Panc1 (cell line): Measurements from ENCODE around the gene DNASE1L3. TPM values are rescaled to one million over a fixed set of nuclear protein-coding genes. Genes with fewer than 3 reads are reported as not detected.

Source experiments
- ATAC-seq: fragments of 200-7000 bp; cut with Tn5 transposase; 2 replicates; pipeline ENCODE4 v1.9.1; 2020; ENCODE audit warnings: mild to moderate bottlenecking, moderate library complexity
- BruUV-seq: library from RNA; stranded (reverse); fragments of 400-500 nt; replicated peaks from 2 replicates; lab custom pipeline; 2021; lab: Mats Ljungman, UMichigan
- CTCF ChIA-PET: fragments of 300-600 bp; sonication (Branson Sonifier 250); formaldehyde crosslinking; loops from one replicate; lab custom pipeline; 2022; ENCODE audit warnings: antibody characterized with exemption; lab: Charles Lee
- POLR2A ChIA-PET: fragments of 300-600 bp; sonication (Branson Sonifier 250); formaldehyde crosslinking; loops from one replicate; lab custom pipeline; 2022; ENCODE audit warnings: antibody characterized with exemption; lab: Charles Lee
- DNase-seq: peaks from one replicate; pipeline ENCODE4 v3.0.0-alpha.2; 2010; ENCODE audit warnings: low read depth, low spot score
- H3K27ac ChIP-seq: 2 replicates; pipeline ENCODE4 v1.5.1; 2011; ENCODE audit warnings: mild to moderate bottlenecking, low read length, inconsistent platforms
- H3K27me3 ChIP-seq: fragments of 200-500 bp; sonication (Bioruptor generic); 2 replicates; pipeline ENCODE4 v1.6.0; 2014; ENCODE audit warnings: low read length, inconsistent platforms; ENCODE audit not compliant: control insufficient read depth, insufficient read depth
- H3K36me3 ChIP-seq: fragments of 200-500 bp; sonication (Bioruptor generic); 2 replicates; pipeline ENCODE4 v1.5.1; 2014; ENCODE audit warnings: inconsistent platforms, mild to moderate bottlenecking, low read length, moderate library complexity; ENCODE audit not compliant: control insufficient read depth, insufficient read depth
- H3K4me1 ChIP-seq: 2 replicates; pipeline ENCODE4 v1.5.1; 2011; ENCODE audit warnings: inconsistent platforms, mild to moderate bottlenecking, low read length, moderate library complexity; ENCODE audit not compliant: control insufficient read depth, insufficient read depth
- H3K4me3 ChIP-seq, 2 experiments: 2 replicates each; pipeline ENCODE4 v1.5.1; 2011 to 2012; ENCODE audit warnings: low read depth in 2 of 2, low read length in 2 of 2, mild to moderate bottlenecking in 2 of 2, inconsistent platforms in 1 of 2, moderate library complexity in 1 of 2
- H3K9me3 ChIP-seq: fragments of 200-500 bp; sonication (Bioruptor generic); 2 replicates; pipeline ENCODE4 v1.5.1; 2014; ENCODE audit warnings: low read depth, mild to moderate bottlenecking, inconsistent platforms, low read length, moderate library complexity; ENCODE audit not compliant: control insufficient read depth, insufficient read depth
- CTCF ChIP-seq: fragments of 450-650 bp; IDR thresholded peaks from 2 replicates; pipeline ENCODE4 v1.5.1; 2017; ENCODE audit warnings: mild to moderate bottlenecking
- POLR2AphosphoS5 ChIP-seq: IDR thresholded peaks from 2 replicates; pipeline ENCODE4 v1.6.1; 2012; ENCODE audit warnings: mild to moderate bottlenecking, low read depth, low read length, moderate library complexity
- REST ChIP-seq, 2 experiments: IDR thresholded peaks; 2 replicates each; pipeline ENCODE4 v1.6.1; 2011 to 2012; ENCODE audit warnings: low read depth in 2 of 2, control low read depth in 1 of 2, low read length in 1 of 2, mild to moderate bottlenecking in 1 of 2, moderate library complexity in 1 of 2; ENCODE audit not compliant: insufficient read depth in 1 of 2
- SIN3A ChIP-seq: IDR thresholded peaks from 2 replicates; pipeline ENCODE4 v1.6.1; 2012; ENCODE audit warnings: low read depth, mild to moderate bottlenecking, low read length, moderate library complexity, borderline replicate concordance; ENCODE audit not compliant: insufficient read depth
- TCF7L2 ChIP-seq: IDR thresholded peaks from 2 replicates; pipeline ENCODE4 v1.6.1; 2011; ENCODE audit warnings: mild to moderate bottlenecking, low read depth, low read length, inconsistent platforms
- in situ Hi-C: cut with HindIII; loops from 2 replicates; pipeline ENCODE4 v1.10.0; 2016; ENCODE audit warnings: low sequenced_read_pairs, low pct_unique_long_range_greater_than_20kb
- intact Hi-C: fragments of 100-400 bp; cut with micrococcal nuclease; formaldehyde crosslinking; loops from one replicate; pipeline ENCODE4 v1.10.0; 2022; ENCODE audit not compliant: unreplicated experiment
- total RNA-seq: library from RNA; stranded (reverse); gene quantifications from one replicate; pipeline ENCODE4 v1.2.1, GENCODE V29; 2021; ENCODE audit not compliant: unreplicated experiment

Gene DNASE1L3
- total RNA-seq, 1 experiment from 2014 or later, result not detected

GRCh38 chr3:58258392-58259055 lies 47.8 kb upstream of the DNASE1L3 start:
- Histone ChIP-seq H3K36me3 (no peaks in the 10 kb centered on the region; the same call in 1 of the 2 replicates), H3K27ac (no peak overlapping the region), H3K9me3 (no peaks in the 10 kb centered on the region), H3K4me1 (no peaks in the 10 kb centered on the region), H3K4me3 (no peak overlapping the region), H3K27me3 (no peaks in the 10 kb centered on the region)
- no peak for TF ChIP-seq TCF7L2
- no peak for TF ChIP-seq SIN3A
- no peak for TF ChIP-seq CTCF
- no peak for TF ChIP-seq POLR2AphosphoS5
- no peak for TF ChIP-seq REST (IDR thresholded peaks at IDR 0.05; ENCODE audit: insufficient read depth in 1 of 2, low read depth in 2 of 2, low read length in 1 of 2)
- ATAC-seq (no peak), DNase-seq (no peak)
- BruUV-seq, result no TSS peak
- POLR2A ChIA-PET, result no interaction called here
- in situ Hi-C loops, result no loop called here
- CTCF ChIA-PET, result no interaction called here
- intact Hi-C loops, result no loop called here

DNA sequence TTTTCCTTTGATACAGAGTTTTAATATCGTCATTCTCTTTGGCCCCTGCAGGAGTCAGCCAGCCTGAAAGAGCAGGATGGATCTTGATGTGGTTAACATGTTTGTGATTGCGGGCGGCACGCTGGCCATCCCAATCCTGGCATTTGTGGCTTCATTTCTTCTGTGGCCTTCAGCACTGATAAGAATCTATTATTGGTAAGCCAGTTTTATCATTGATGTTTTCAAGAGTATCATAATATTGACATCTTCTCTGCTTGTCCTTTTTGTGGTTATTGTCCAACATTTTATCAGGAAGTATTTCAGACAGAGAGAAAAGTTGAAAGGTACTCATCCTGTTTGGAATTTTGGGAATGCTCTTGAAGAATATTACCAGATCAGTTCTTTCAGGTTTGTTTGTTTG lies 45.7 kb upstream of the DNASE1L3 start:
- in situ Hi-C loops (no loop called here), intact Hi-C loops (no loop called here)
- no peak for TF ChIP-seq TCF7L2
- TF ChIP-seq CTCF, result no peak
- TF ChIP-seq SIN3A, result no peak
- TF ChIP-seq REST (IDR thresholded peaks at IDR 0.05; ENCODE audit: insufficient read depth in 1 of 2, low read depth in 2 of 2, low read length in 1 of 2), result no peak
- no peak for TF ChIP-seq POLR2AphosphoS5
- Histone ChIP-seq H3K27ac (no peak overlapping the region), H3K27me3 (no peaks in the 10 kb centered on the region), H3K4me1 (no peaks in the 10 kb centered on the region), H3K36me3 (no peaks in the 10 kb centered on the region; the same call in 1 of the 2 replicates), H3K4me3 (no peak overlapping the region), H3K9me3 (no peaks in the 10 kb centered on the region)
- CTCF ChIA-PET, result no interaction called here
- DNase-seq (no peak), ATAC-seq (no peak)
- POLR2A ChIA-PET, result no interaction called here
- no TSS peak for BruUV-seq
